ENCODE measurements around the gene ATF4. TPM values are rescaled to one million over a fixed set of nuclear protein-coding genes. Genes with fewer than 3 reads are reported as not detected.

ATF4 gene
- total RNA-seq, 1 experiment from 2014 or later = 359 TPM

DNA sequence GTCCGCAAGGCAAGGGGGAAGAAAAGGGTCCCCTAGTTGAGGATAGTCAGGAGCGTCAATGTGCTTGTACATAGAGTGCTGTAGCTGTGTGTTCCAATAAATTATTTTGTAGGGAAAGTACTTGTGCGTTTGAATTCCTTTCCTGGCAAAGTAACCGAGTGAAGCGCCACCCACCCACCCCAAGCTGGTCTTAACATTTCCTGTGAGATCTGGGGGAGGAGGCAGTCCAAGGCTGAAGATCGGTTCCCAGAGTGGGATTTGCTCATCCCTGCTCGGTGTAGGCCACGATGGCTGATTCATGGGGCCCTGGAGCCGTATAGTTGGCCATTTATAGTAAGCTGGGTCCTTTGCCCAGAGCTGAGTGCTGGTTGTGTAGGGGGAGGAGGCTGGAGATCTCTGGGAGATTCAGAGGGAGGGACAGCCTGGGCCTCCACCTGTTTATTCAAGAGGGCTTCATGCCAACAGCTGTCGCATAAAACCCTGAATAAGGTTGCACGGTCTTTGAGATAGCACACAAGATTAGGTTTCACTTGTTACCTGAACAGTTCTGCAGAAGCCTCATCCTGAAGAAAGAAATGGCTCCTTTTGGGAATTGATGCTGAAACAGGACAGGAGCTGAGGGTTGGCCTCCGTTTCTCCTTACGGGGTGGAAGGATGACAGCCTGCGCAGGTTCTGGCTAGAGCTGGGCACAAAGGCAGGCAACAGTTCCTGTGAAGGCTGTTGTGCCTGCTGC is 2.4 kb downstream of the ATF4 start:
- DNase-seq (ENCODE audit: low spot score) = peak; percentile 64
- in situ Hi-C loops (cut with HindIII; ENCODE audit: low sequenced_read_pairs) = no loop called here

DNA sequence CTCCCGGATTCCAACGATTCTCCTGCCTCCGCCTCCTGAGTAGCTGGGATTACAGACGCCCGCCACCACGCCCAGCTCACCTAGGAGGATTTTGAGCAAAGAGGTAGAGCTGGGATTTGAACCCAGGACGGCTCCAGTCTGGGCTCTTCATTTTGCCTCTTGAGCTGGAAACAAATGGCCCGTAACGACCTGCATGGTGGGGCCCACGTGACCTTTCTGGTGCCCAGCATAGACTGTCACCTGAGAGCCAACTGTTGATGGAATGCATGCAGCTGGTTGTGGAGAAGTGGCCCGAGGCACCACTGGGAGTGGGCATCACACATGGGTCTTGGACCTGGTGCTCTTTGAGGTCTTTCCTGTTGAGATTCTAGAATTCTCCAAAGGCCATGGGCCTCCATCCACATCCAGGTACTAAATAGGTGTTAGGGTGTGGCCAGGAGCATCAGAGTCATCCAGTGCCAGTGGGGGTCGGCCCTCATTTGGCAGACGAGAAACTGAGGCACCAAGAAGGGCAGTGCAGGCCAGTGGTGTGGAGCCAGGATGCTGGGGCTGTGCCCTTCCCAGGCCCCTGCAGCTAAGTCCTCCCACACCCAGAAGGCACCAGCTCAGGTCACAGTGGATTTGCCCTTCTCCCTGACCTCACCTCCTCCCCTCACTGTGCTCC is 3.9 kb downstream of the ATF4 start:
- in situ Hi-C loops (cut with HindIII; ENCODE audit: low sequenced_read_pairs) = no loop called here

DNA sequence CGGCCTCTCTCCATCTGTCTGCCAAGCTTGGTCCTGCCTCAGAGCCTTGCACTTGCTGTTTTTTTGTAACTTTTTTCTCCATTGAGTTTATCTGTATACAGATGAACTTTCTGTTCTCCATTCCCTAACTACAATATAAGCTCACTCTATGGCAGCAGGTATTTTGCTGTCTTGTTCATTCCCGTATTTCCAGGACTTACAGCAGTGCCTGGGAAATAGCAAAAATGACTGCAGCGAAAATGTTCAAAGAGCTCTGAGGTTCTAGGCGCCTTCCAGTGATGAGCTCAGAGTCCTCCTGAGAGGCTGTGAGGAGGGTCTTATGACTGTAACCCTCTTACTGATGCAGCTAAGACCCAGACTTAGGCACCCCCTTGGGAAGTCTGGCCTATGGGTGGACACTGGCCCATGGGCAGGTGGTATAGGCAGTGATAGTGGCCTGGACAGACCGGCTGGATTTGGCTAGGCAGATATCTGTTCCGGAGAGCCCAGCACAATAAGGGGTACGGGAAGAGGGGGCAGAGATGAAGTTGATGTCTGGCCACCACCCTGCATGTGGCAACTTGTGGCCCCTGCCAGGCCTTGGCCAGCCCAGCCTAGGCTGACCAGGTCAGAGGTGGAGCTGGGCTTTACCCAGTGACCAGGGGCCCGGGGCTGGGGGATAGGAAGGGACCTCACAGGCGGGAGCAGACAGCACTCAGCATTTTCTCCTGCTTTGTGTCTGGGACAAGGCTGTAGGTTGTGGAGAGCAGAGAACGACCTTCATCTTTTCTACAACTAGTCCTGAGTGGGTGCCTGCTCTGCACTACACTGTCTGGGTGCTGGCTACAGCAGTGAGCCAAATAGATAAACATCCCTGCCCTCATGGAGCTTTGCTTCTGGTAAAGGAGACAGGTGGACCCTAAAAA is 4.6 kb downstream of the ATF4 start:
- in situ Hi-C loops (cut with HindIII; ENCODE audit: low sequenced_read_pairs) = no loop called here
- peak; percentile 47 for DNase-seq (ENCODE audit: low spot score)

More for the DNA sequence above, 3.9 kb downstream of the ATF4 start:
- DNase-seq (ENCODE audit: low spot score) = peak; percentile 33

DNA sequence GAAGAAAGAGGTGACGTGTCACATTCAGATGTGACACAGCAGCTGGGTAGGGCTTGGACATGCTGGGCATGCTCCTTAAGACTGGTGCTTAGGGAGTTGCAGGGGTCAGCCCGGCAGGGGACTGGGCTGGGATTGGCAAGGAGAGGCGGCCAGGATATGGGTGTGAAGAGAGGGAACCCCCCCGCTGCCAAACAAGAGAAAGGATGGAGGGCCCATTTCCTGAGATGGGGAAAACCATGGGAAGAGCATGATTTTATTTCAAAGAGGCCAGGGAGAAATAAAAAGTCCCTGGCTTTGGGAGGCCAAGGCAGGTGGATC is 5.3 kb downstream of the ATF4 start:
- in situ Hi-C loops (cut with HindIII; ENCODE audit: low sequenced_read_pairs) = no loop called here
- no peak for DNase-seq (ENCODE audit: low spot score)

DNA sequence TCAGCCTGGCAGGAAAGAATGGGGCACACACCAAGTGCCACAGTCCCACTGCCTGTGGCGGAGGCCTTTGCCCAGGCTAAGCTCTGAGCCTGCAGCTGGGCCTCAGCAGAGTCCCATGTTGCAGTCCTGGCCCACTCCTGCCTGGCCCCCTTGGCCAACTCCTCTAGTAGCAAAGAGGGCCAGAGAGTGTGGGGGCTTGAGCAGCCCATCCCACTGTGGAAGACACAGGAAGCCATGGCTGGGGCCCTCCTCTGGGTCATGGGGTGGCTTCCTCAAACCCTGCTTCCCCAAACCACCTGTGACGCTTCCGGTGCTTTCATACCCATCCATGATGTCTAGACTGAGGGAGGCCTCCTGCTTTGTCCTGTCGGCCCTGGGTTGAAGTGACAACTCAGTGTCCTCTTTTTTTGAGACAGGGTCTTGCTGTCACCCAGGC is 6.4 kb downstream of the ATF4 start:
- in situ Hi-C loops (cut with HindIII; ENCODE audit: low sequenced_read_pairs) = no loop called here
- DNase-seq (ENCODE audit: low spot score) = no peak

DNA sequence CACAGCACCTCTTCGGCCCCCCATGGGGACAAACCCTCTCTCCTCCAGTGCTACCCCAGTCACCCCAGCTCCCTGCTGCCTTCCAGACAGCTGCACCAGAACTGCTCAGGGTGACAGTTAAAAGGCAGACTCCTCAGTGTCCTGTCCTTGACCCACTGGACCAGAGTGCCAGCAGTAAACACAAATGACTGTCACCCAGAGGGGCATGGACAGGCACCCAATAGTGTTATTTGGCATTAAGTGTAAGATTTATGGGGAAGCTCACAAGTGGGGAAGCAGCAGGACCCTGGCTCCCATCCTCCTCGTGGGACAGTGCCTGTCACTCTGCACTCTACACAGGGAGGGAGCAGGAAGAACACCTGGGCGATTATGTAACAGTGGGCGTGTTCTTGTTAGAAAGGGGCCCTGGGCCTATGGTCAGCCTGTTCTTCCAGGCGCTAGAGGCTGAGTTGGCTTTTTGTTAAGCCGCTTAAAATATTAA is 7.2 kb downstream of the ATF4 start:
- DNase-seq (ENCODE audit: low spot score) = peak; percentile 68
- in situ Hi-C loops (cut with HindIII; ENCODE audit: low sequenced_read_pairs) = no loop called here

DNA sequence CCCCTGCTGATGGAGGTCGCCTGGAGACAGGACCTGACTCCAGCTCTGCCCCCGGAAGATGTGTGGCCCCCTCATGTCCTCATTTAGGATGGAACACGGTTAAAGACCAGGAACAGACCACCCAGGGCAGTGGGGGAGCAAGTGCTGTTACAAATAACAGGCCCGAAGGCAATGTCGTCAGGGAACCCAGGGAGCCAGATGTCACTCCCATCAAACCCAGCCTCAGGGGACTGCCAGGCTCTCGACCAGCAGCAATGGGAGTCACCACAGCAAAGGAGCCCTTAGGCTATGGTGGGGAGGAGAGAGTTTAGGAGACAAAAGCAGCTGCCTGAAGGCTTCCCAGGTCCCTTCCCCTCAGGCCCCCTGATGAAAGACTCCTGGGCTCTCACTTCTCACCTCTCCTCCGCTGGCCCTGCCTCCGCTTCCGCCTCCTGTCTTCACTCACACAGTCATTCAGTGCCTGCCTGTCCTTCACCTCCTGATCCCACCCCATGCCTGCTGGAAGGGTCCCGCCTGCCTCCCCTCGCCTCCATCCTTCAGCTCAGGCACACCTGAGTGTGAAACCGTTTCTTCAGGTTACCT is 7.8 kb downstream of the ATF4 start:
- in situ Hi-C loops (cut with HindIII; ENCODE audit: low sequenced_read_pairs) = no loop called here
- peak; percentile 38 for DNase-seq (ENCODE audit: low spot score)

DNA sequence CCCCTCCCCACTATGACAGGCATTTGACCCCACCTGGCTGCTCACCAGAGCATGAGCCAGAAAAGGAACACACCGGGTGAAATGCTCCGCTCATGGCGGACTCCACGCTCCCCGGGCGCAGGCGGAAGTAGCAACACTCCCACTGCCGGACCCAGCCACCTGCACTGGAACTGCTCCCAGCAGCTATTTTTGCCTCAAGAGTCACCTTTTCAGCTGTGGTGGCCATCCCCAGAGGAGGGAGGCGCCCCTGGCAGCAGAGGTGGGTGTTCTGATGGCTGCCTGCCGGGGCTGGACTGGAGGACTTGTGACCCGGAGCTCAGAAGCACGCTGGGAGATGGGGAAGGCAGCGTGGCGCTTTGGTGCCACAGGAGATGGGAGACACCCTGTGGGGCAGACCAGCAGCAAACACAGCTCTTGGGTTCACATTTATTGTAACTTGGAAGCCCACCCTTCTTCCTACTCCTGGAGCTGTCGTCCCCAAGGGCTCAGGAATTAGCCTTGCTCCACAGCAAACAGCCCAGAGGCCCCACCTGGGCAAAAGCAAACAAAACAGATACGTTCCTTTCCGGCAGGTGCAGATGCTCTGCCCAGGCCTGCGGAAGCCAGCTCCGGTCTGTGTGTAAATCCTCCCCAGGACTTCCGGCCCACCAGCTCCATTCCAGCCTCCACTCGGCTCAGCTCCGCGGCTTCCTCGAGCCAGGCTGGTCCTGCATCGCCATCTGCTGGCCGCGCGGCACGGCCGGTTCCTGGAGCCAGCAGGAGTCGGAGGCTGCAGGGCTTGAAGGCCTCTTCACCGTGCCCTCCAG is 8.5 kb downstream of the ATF4 start:
- peak; percentile 93 for DNase-seq (ENCODE audit: low spot score)
- in situ Hi-C loops (cut with HindIII; ENCODE audit: low sequenced_read_pairs) = no loop called here

DNA sequence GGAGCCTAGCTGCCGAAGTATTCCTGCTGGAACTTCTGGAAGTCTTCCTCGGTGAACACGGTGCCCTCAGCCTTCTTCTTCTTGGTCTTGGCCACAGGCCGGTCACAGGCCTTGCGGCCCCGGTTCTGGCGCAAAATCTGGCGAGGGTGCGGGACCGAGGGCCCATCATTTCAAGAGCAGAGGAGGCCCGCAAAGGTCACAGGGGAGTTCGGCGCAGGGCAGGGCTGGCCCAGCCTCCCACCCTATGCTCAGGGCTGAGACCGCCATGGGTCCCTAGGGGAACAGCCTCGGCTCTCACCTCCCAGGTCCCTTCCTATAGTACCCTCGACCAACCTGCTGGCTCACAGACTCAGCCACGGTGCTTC is 9.1 kb downstream of the ATF4 start:
- DNase-seq (ENCODE audit: low spot score) = no peak
- in situ Hi-C loops (cut with HindIII; ENCODE audit: low sequenced_read_pairs) = no loop called here

DNA sequence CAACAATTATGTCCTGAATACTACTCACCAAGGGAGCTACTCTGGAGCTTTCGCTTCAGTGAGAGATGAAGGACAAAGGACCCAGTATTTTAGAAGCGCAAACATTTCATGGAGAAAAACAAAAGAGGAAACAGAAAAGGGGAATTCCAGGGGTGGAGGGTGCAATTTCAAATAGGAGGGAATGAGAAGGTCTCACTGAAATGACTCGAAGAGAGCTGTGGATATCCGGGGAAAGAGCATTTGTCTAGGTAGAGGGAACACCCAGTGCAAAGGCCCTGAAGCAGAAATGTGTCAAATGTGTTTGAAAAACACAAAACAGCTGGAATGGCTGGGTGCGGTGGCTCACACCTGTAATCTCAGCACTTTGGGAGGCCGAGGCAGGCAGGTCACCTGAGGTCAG is 9.8 kb downstream of the ATF4 start:
- DNase-seq (ENCODE audit: low spot score) = no peak
- in situ Hi-C loops (cut with HindIII; ENCODE audit: low sequenced_read_pairs) = no loop called here

DNA sequence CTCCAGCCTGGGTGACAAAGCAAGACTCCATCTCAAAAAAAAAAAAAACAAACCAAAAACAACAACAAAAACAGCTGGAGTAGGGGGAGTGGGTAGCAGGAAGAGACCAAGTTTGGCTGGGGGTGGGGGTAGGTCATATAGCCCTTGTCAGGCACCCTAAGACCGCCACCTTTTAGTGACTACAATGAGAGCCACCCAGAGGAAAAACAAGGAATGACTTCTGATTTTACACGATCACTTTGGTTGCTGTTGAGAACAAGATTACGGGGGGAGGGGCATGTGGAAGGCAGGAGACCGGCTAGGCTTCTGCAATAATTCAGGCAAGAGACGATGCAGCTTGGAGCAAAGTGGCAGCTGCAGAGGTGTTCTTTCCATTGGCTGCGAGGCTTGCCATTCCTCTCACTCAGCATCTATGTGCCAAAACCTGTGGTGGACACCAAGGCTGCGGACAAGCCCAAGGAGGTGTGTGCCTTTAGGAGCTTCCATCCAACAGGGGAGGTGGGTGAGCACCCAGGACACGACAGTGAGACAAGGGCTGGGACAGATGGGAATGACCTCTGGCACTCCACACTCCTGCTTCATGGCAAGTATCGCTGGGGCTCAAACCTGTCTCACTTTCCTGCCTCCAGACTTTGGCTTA is 10.4 kb downstream of the ATF4 start:
- peak; percentile 59 for DNase-seq (ENCODE audit: low spot score)
- in situ Hi-C loops (cut with HindIII; ENCODE audit: low sequenced_read_pairs) = no loop called here

DNA sequence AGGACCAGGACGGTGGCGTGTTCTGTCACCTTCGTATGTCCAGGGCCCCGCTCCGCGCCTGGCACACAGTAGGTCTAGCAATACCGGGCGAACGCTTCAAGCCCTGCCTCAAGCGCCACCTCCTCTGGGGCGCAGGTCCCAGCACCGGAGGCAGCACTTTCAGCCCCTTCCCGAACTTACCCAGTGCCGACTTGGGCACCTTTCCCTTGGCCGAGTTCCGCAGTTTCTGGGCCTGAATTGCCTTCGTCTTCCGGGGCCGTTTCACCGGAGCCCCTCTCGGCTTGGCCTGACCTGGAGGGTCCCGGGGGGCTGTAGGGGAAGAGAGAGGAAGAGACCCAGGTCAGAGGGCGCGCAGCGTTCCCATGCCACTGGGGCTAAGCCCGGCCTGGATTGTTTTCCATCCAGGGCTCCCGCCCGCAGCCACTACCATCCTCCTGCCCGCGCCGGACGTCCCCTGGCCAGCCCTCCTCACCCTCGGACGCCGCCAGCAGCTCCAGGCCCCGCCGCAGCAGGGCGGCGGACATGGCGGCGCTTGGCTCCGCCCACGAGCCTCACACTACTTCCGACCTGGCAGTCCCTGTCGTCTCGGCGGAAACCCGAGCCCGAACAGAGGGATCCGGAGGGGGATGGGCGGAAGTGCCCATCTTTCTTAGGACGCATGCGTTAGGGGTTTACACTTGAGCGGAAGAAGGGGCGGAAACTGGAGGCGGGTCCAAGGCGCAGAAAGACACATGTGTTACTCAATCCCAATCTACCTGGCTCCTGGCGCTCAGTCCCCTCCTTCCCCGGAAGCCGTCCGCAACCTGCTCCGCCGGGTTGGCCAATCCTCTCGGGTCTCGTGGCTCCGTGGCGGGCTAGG is 12.1 kb downstream of the ATF4 start, which contains the start of gene RPS19BP1:
Gene RPS19BP1, minus strand, starts transcription at position 534 of the 859 bp plus-strand sequence. Its CDS starts 10 bp downstream, at position 524.
- in situ Hi-C loops (cut with HindIII; ENCODE audit: low sequenced_read_pairs) = no loop called here
- peak; percentile 100 for DNase-seq (ENCODE audit: low spot score)

DNA sequence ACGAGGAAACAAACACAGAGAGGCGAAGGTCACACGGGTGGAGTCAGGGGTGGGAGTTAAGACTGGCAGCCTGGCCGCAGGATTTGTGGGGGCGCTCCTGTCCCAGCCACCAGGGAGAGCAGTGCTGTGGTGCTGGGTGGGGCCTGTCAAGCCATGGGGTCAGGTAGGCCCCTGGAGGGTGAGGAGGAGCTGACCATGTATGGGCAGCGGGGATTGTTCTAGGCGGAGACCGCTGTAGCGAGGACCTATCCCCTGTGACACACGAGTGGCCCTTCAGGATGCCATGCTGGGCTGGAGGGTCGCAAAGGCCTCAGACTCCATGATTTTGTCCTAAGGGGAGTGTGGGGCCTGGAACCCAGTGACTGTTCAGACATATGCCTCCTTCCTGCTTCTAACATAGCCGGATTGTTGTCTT is 13.7 kb downstream of the ATF4 start:
- DNase-seq (ENCODE audit: low spot score) = peak; percentile 49
- in situ Hi-C loops (cut with HindIII; ENCODE audit: low sequenced_read_pairs) = no loop called here

DNA sequence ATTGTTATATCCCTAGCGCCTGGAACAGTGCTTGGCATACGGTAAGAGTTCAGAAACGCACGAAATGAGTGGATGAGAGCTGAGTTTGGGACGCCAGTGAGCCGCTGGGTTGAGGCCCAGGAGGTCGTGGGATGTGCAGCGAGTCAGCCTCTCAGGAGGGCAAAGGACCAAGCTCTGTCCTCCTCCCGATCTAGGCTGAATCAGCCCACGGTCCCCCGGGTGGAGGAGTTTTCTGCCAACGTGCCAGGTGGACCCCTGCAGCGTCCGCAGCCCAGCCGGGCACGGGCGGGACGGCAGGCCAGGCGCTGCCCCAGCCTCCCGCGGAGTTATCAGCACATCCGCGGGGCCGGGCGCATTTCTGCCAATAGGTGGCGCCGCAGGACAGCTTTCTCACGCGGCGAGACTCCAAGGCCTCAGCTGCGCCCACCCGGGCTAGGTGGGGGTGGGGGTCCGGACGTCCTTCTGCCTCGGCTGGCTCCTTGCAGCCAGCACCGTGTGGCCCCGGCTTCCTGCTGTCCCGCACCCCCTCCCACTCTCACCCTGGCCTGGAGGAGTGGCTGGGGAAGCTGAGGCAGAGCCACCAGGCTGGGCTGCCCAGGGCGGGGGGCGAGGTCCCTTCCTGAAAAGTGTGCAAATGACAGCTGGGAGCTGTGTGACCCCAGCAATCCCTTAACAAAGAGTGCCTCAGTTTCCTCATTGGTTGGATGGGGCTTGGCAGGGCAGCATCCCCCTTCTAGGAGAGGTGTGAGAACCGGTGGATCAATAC is 14.4 kb downstream of the ATF4 start:
- peak; percentile 77 for DNase-seq (ENCODE audit: low spot score)

DNA sequence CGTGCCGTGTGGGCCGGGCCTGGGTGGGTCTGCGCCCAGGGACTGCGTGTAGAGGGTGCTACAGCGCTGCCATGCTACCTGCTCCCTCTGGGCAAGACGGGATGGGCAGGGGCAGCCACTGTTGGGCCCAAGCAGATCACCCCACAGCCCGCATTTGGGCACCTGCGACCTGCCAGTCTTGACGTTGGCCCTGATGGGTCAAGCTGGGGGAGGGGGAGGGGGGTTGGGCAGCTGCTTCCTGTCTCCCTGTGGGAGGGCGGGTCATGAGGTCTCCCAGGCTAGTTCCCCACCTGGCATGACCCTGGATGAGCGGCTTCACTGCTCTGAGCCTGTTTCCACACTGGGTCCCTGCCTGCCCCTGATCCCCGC is 15.0 kb downstream of the ATF4 start:
- DNase-seq (ENCODE audit: low spot score) = no peak
- in situ Hi-C loops (cut with HindIII; ENCODE audit: low sequenced_read_pairs) = no loop called here

More for the DNA sequence above, 14.4 kb downstream of the ATF4 start:
- in situ Hi-C loops (cut with HindIII; ENCODE audit: low sequenced_read_pairs) = no loop called here

DNA sequence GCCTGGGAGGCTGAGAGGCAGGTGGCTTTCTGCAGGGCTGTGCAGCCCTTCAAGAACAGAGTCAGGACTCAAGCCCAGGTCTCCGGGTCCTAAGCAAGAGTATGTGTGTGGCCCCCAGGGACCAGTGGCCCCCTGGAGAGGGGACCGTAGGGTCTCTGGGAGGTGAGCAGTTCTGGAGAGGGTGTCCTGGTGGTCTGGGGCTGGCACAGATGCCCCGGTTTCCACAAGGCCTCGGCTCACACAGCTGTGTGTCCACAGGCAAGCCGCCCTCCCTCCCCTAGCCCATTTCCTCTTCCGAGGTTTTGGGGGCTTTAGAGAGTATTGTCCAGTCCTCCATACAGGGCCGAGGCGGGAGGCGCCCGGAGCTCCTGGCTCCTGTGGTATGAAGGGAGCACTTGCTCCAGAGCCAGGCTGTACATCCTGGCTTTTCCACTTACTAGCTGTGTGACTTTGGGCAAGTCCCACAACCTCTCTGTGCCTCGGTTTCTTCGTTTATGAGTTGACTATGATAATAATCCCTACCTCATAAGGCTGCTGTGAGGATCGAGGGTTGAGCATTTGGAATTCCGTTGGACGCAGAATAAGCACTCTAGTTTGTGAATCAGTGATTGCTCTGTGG is 15.6 kb downstream of the ATF4 start:
- DNase-seq (ENCODE audit: low spot score) = no peak
- in situ Hi-C loops (cut with HindIII; ENCODE audit: low sequenced_read_pairs) = no loop called here

All from G401 (cell line).